Peyer's patch (tissue), 4 donors: ENCODE results near the gene CELF4.

ENCODE experiments used
- POLR2A ChIP-seq, 2 donors: fragments of 450-650 bp; IDR thresholded peaks; one replicate each; pipeline ENCODE4 v1.5.1; 2017; ENCODE audit warnings: antibody characterized with exemption in 2 of 2, mild to moderate bottlenecking in 2 of 2, moderate library complexity in 2 of 2
- TF ChIP-seq, protein P1 (sequence below), 6 experiments: fragments of 450-650 bp in 4 of 6; fragments of 200-600 bp in 2 of 6; sonication (generic) in 1 of 6; IDR thresholded peaks; one replicate each; pipeline ENCODE4 v1.5.1; 2017 to 2019; ENCODE audit warnings: antibody characterized with exemption in 6 of 6, mild to moderate bottlenecking in 3 of 6, moderate library complexity in 1 of 6

DNA sequence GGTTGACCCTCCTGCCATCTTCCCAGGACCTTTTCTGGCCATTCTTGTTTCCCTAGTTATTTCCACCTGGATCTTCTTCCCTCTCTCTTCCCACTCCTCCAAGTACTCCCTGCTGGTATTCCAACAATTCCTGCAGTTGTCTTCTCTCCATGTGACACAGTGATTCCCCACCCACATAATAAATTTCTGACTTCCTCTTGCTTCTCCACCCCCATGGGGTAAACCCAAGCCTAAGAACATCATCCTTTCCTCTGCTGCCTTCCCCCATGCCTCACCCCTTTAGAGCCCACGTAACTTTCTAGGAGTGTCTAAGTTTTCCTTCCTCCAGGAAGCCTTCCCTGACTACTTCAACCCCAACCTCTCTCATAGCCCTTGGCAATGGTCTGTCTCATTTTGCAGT is 72.6 kb downstream of the CELF4 start:
- TF ChIP-seq, protein P1, sequence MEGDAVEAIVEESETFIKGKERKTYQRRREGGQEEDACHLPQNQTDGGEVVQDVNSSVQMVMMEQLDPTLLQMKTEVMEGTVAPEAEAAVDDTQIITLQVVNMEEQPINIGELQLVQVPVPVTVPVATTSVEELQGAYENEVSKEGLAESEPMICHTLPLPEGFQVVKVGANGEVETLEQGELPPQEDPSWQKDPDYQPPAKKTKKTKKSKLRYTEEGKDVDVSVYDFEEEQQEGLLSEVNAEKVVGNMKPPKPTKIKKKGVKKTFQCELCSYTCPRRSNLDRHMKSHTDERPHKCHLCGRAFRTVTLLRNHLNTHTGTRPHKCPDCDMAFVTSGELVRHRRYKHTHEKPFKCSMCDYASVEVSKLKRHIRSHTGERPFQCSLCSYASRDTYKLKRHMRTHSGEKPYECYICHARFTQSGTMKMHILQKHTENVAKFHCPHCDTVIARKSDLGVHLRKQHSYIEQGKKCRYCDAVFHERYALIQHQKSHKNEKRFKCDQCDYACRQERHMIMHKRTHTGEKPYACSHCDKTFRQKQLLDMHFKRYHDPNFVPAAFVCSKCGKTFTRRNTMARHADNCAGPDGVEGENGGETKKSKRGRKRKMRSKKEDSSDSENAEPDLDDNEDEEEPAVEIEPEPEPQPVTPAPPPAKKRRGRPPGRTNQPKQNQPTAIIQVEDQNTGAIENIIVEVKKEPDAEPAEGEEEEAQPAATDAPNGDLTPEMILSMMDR (IDR thresholded peaks at IDR 0.05): no peak
- TF ChIP-seq POLR2A (IDR thresholded peaks at IDR 0.05): no peak
